SK-N-SH treated with all-trans-retinoic acid at 6 μM for 48 hours (cell line): Measurements from ENCODE around the gene NINJ2.

Source experiments
- ATAC-seq: fragments of 200-7000 bp; cut with Tn5 transposase; 3 replicates; pipeline ENCODE4 v1.9.1; 2020; ENCODE audit warnings: mild to moderate bottlenecking, moderate library complexity
- ARNTL ChIP-seq: fragments of 450-650 bp; formaldehyde crosslinking; IDR thresholded peaks from 2 replicates; pipeline ENCODE4 v1.5.0; 2020; ENCODE audit warnings: low read depth, mild to moderate bottlenecking, moderate library complexity, borderline replicate concordance
- BACH2 ChIP-seq: fragments of 250-450 bp; sonication (Bioruptor Pico); IDR thresholded peaks from 2 replicates; pipeline ENCODE4 v1.9.0; 2021; ENCODE audit warnings: mild to moderate bottlenecking, borderline replicate concordance
- CSDC2 ChIP-seq: fragments of 250-450 bp; sonication (Bioruptor Pico); IDR thresholded peaks from 2 replicates; pipeline ENCODE4 v1.5.0; 2020; ENCODE audit warnings: mild to moderate bottlenecking, moderate library complexity
- GLIS3 ChIP-seq: fragments of 250-450 bp; sonication (Bioruptor Pico); IDR thresholded peaks from 2 replicates; pipeline ENCODE4 v1.5.0; 2020; ENCODE audit warnings: mild to moderate bottlenecking, moderate library complexity
- ISL1 ChIP-seq: fragments of 250-450 bp; sonication (Bioruptor Pico); IDR thresholded peaks from 2 replicates; pipeline ENCODE4 v2.1.2; 2022; ENCODE audit warnings: mild to moderate bottlenecking, moderate library complexity
- OSR1 ChIP-seq: fragments of 250-450 bp; sonication (Bioruptor Pico); IDR thresholded peaks from 2 replicates; pipeline ENCODE4 v1.8.0; 2022; ENCODE audit warnings: moderate library complexity, mild to moderate bottlenecking, inconsistent platforms
- PPARA ChIP-seq: fragments of 250-450 bp; sonication (Bioruptor Pico); IDR thresholded peaks from 2 replicates; pipeline ENCODE4 v1.5.0; 2020; ENCODE audit warnings: mild to moderate bottlenecking, borderline replicate concordance
- SNAI2 ChIP-seq: fragments of 250-450 bp; sonication (Bioruptor Pico); IDR thresholded peaks from 2 replicates; pipeline ENCODE4 v1.5.0; 2020; ENCODE audit warnings: mild to moderate bottlenecking, moderate library complexity
- TOX ChIP-seq: fragments of 250-450 bp; sonication (Bioruptor Pico); IDR thresholded peaks from 2 replicates; pipeline ENCODE4 v1.8.0; 2021; ENCODE audit warnings: mild to moderate bottlenecking, moderate library complexity, borderline replicate concordance
- ZFP3 ChIP-seq: fragments of 250-450 bp; sonication (Bioruptor Pico); IDR thresholded peaks from 2 replicates; pipeline ENCODE4 v1.5.0; 2020; ENCODE audit warnings: mild to moderate bottlenecking, moderate library complexity
- ZFP30 ChIP-seq: fragments of 450-650 bp; formaldehyde crosslinking; IDR thresholded peaks from 2 replicates; pipeline ENCODE4 v1.5.0; 2022; ENCODE audit warnings: mild to moderate bottlenecking, moderate library complexity
- ZNF70 ChIP-seq: fragments of 450-650 bp; formaldehyde crosslinking; IDR thresholded peaks from 2 replicates; pipeline ENCODE4 v1.5.0; 2020; ENCODE audit warnings: mild to moderate bottlenecking, moderate library complexity
- ZNF8 ChIP-seq: fragments of 450-650 bp; formaldehyde crosslinking; IDR thresholded peaks from 2 replicates; pipeline ENCODE4 v1.5.0; 2020; ENCODE audit warnings: mild to moderate bottlenecking, moderate library complexity
- TF ChIP-seq, protein P1 (sequence below): fragments of 250-450 bp; sonication (Bioruptor Pico); IDR thresholded peaks from 2 replicates; pipeline ENCODE4 v1.5.1; 2021; ENCODE audit warnings: mild to moderate bottlenecking, moderate library complexity
- TF ChIP-seq, protein P2 (sequence below): fragments of 250-450 bp; sonication (Bioruptor Pico); IDR thresholded peaks from 2 replicates; pipeline ENCODE4 v1.5.0; 2020; ENCODE audit warnings: mild to moderate bottlenecking, moderate library complexity
- TF ChIP-seq, protein P3 (sequence below): fragments of 250-450 bp; sonication (Bioruptor Pico); IDR thresholded peaks from 2 replicates; pipeline ENCODE4 v1.8.0; 2021; ENCODE audit warnings: low read depth, mild to moderate bottlenecking, moderate library complexity, borderline replicate concordance
- TF ChIP-seq, protein P4 (sequence below): fragments of 250-450 bp; sonication (Bioruptor Pico); IDR thresholded peaks from 2 replicates; pipeline ENCODE4 v1.8.0; 2020; ENCODE audit warnings: mild to moderate bottlenecking, moderate library complexity, borderline replicate concordance
- TF ChIP-seq, protein P5 (sequence below): fragments of 250-450 bp; sonication (Bioruptor Pico); IDR thresholded peaks from 2 replicates; pipeline ENCODE4 v1.5.1; 2020; ENCODE audit warnings: low read depth, mild to moderate bottlenecking, moderate library complexity

Gene NINJ2

DNA sequence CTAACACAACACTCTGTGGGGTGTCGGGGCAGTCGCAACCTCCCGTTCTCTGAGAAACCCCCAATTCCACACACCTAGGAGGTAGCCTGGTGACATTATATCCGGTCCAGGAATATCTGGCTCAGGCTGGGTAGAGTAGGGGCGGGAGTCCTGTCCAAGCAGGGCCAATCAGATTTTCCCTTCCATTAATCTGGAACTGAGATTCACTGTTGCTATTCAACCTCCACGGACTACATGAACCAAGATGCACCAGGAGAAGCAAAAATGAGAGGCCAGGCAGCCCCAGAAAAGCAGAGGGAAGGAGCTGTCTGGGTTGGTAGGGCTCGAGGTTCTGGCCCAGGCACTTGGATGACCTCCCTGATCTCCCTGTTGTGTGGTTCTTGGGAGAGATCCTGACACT, 51.0 kb downstream of the NINJ2 start:
- TF ChIP-seq SNAI2 (CRISPR knock-in tag) (no peak), ZNF70 (no peak), ARNTL (CRISPR knock-in tag) (no peak), ZNF8 (no peak), PPARA (CRISPR knock-in tag) (no peak), ZFP30 (CRISPR knock-in tag) (no peak), CSDC2 (CRISPR knock-in tag) (no peak), OSR1 (CRISPR knock-in tag) (no peak), TOX (CRISPR knock-in tag) (no peak), ISL1 (CRISPR knock-in tag) (no peak), GLIS3 (CRISPR knock-in tag) (no peak)
- TF ChIP-seq, protein P1, sequence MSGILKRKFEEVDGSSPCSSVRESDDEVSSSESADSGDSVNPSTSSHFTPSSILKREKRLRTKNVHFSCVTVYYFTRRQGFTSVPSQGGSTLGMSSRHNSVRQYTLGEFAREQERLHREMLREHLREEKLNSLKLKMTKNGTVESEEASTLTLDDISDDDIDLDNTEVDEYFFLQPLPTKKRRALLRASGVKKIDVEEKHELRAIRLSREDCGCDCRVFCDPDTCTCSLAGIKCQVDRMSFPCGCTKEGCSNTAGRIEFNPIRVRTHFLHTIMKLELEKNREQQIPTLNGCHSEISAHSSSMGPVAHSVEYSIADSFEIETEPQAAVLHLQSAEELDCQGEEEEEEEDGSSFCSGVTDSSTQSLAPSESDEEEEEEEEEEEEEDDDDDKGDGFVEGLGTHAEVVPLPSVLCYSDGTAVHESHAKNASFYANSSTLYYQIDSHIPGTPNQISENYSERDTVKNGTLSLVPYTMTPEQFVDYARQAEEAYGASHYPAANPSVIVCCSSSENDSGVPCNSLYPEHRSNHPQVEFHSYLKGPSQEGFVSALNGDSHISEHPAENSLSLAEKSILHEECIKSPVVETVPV (CRISPR knock-in tag), result no peak
- TF ChIP-seq, protein P2, sequence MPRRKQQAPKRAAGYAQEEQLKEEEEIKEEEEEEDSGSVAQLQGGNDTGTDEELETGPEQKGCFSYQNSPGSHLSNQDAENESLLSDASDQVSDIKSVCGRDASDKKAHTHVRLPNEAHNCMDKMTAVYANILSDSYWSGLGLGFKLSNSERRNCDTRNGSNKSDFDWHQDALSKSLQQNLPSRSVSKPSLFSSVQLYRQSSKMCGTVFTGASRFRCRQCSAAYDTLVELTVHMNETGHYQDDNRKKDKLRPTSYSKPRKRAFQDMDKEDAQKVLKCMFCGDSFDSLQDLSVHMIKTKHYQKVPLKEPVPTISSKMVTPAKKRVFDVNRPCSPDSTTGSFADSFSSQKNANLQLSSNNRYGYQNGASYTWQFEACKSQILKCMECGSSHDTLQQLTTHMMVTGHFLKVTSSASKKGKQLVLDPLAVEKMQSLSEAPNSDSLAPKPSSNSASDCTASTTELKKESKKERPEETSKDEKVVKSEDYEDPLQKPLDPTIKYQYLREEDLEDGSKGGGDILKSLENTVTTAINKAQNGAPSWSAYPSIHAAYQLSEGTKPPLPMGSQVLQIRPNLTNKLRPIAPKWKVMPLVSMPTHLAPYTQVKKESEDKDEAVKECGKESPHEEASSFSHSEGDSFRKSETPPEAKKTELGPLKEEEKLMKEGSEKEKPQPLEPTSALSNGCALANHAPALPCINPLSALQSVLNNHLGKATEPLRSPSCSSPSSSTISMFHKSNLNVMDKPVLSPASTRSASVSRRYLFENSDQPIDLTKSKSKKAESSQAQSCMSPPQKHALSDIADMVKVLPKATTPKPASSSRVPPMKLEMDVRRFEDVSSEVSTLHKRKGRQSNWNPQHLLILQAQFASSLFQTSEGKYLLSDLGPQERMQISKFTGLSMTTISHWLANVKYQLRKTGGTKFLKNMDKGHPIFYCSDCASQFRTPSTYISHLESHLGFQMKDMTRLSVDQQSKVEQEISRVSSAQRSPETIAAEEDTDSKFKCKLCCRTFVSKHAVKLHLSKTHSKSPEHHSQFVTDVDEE (CRISPR knock-in tag), result no peak
- TF ChIP-seq, protein P3, sequence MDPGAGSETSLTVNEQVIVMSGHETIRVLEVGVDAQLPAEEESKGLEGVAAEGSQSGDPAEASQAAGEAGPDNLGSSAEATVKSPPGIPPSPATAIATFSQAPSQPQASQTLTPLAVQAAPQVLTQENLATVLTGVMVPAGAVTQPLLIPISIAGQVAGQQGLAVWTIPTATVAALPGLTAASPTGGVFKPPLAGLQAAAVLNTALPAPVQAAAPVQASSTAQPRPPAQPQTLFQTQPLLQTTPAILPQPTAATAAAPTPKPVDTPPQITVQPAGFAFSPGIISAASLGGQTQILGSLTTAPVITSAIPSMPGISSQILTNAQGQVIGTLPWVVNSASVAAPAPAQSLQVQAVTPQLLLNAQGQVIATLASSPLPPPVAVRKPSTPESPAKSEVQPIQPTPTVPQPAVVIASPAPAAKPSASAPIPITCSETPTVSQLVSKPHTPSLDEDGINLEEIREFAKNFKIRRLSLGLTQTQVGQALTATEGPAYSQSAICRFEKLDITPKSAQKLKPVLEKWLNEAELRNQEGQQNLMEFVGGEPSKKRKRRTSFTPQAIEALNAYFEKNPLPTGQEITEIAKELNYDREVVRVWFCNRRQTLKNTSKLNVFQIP (CRISPR knock-in tag), result no peak
- TF ChIP-seq, protein P4, sequence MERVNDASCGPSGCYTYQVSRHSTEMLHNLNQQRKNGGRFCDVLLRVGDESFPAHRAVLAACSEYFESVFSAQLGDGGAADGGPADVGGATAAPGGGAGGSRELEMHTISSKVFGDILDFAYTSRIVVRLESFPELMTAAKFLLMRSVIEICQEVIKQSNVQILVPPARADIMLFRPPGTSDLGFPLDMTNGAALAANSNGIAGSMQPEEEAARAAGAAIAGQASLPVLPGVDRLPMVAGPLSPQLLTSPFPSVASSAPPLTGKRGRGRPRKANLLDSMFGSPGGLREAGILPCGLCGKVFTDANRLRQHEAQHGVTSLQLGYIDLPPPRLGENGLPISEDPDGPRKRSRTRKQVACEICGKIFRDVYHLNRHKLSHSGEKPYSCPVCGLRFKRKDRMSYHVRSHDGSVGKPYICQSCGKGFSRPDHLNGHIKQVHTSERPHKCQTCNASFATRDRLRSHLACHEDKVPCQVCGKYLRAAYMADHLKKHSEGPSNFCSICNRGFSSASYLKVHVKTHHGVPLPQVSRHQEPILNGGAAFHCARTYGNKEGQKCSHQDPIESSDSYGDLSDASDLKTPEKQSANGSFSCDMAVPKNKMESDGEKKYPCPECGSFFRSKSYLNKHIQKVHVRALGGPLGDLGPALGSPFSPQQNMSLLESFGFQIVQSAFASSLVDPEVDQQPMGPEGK (CRISPR knock-in tag), result no peak
- ATAC-seq, result no peak

DNA sequence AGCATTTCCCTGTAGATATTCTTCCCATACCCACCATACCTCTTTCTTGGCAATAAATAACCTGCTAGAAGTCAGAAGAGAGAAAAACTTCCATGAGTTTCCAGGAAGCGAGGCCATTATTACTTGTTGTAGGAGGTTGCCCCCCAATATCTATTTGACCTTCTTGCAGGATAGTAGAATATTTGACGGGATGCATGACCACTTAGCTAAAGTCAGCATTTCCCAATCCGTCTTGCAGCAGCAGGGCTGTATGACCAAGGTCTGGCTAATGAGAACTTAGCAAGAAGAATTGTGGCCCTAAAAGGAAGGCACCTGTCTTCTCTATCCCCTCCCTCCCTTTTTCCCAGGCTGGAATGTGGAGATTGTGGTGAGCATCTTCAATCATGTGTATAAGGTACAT, 51.5 kb downstream of the NINJ2 start:
- ATAC-seq, result no peak
- no peak for TF ChIP-seq PPARA (CRISPR knock-in tag)
- no peak for TF ChIP-seq BACH2 (CRISPR knock-in tag)
- no peak for TF ChIP-seq ARNTL (CRISPR knock-in tag)
- no peak for TF ChIP-seq CSDC2 (CRISPR knock-in tag)
- no peak for TF ChIP-seq ISL1 (CRISPR knock-in tag)
- TF ChIP-seq, protein P5, sequence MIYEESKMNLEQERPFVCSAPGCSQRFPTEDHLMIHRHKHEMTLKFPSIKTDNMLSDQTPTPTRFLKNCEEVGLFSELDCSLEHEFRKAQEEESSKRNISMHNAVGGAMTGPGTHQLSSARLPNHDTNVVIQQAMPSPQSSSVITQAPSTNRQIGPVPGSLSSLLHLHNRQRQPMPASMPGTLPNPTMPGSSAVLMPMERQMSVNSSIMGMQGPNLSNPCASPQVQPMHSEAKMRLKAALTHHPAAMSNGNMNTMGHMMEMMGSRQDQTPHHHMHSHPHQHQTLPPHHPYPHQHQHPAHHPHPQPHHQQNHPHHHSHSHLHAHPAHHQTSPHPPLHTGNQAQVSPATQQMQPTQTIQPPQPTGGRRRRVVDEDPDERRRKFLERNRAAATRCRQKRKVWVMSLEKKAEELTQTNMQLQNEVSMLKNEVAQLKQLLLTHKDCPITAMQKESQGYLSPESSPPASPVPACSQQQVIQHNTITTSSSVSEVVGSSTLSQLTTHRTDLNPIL (CRISPR knock-in tag), result no peak
- no peak for TF ChIP-seq ZFP3 (CRISPR knock-in tag)
- TF ChIP-seq, protein P2 (CRISPR knock-in tag), result no peak
- TF ChIP-seq, protein P4 (CRISPR knock-in tag), result no peak
- TF ChIP-seq, protein P1 (CRISPR knock-in tag), result no peak
